GM21528 (cell line): ENCODE results near the gene EIF2AK3.
"Not testable (repeated sequence)": the region's sequence is repeated elsewhere in the genome, so short reads cannot be mapped to it uniquely, and the experiment has no call there.

ENCODE experiments used
- ATAC-seq: cut with Tn5 transposase; IDR thresholded peaks from one replicate; pipeline ENCODE4 v1.9.1; 2021; ENCODE audit warnings: mild to moderate bottlenecking, moderate library complexity; ENCODE audit not compliant: unreplicated experiment, low FRiP score

EIF2AK3 gene

DNA sequence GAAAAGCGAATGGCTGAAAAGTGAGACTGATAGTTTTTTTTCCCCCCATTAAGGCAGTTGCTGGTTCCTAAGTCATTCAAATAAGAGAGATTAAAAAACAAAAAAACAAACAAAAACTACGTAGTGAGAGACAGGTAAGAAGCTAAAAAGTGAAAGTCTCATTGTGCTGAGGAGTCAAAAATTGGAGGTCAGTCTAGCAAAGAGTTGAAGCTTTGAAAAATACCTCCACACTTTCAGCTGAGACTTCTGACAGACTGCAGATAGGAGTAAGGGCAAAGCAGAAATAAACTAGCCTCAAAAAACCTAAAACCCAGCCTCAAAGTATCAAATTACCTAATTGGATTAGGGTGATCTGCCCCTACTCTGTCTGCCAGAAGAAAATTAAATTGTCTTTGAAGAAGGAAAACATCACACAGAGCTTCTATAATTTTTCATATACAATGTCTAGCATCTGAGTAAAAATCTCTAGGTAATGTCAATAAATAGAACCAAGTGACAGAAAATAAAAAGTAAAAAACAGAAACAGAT, 10.9 kb upstream of the EIF2AK3 start:
- no peak for ATAC-seq

DNA sequence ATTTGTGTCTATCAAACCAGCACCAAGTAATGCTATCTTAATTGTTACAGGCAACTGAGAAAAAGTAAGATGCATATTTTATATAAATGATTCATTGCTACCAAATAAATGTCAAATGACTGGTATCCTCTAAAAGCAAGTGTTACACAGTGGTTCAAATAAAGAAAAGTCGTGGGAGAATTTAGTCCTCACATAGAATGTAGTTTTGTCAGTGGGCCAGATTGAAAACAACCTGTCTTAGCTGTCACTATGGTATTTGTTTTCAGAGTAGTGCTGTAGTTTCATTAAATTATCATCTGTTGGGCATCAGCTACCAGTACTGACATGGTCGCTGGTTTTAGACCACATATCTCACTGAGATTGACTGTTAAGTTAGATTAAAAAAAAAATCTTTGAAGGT, 10.2 kb upstream of the EIF2AK3 start:
- ATAC-seq: no peak

DNA sequence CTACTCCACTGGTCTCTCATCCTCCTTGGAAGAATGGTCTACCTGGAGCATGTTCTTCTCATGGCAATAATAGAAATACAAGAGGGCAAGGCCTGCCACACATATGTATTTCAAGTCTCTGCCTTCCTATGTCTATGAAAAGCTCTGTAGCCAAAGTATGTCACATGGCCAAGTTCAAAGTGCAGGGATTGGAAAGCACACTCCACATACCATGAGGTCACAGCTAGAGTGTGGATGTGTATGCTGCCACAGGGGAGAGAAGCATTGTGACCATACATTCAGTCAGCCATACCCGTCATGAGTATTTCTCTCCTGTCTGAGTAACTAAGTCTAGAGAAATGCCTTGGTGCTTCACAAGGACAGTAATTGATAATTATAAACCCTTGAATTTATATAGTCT, 8.8 kb upstream of the EIF2AK3 start:
- ATAC-seq: no peak

DNA sequence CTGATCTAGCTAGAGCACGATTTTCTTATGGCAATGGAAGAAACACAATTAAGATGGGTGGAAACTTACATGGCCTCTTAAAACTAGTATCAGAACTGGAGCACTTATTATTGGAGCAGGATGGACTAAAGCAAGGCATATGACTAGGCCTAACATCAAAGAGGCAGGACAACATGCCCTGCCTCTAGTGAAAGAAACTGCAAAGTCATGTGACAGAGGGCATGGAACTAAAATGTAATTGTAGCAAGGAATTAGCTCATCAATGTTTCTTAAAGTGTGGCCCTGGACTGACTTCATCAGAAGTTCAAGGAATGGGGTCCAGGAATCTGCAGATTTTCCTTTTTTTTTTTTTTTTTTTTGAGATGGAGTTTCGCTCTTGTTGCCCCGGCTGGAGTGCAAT, 5.3 kb upstream of the EIF2AK3 start:
- ATAC-seq: no peak

DNA sequence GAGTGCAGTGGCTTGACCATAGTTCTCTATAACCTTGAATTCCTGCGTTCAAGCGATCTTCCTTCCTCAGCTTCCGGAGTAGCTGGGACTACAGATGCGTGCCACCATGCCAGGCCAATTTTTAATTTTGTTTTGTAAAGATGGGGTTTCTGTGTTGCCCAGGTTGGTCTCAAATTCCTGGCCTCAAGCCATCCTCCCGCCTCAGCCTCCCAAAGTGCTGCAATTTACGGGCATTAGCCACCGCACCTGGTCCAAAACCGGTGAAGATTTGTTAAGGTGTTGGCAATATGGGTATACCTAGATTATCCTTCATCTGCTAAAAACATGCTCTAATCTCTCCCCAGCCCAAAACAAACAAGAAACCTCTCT, 1.3 kb upstream of the EIF2AK3 start:
- no peak for ATAC-seq

DNA sequence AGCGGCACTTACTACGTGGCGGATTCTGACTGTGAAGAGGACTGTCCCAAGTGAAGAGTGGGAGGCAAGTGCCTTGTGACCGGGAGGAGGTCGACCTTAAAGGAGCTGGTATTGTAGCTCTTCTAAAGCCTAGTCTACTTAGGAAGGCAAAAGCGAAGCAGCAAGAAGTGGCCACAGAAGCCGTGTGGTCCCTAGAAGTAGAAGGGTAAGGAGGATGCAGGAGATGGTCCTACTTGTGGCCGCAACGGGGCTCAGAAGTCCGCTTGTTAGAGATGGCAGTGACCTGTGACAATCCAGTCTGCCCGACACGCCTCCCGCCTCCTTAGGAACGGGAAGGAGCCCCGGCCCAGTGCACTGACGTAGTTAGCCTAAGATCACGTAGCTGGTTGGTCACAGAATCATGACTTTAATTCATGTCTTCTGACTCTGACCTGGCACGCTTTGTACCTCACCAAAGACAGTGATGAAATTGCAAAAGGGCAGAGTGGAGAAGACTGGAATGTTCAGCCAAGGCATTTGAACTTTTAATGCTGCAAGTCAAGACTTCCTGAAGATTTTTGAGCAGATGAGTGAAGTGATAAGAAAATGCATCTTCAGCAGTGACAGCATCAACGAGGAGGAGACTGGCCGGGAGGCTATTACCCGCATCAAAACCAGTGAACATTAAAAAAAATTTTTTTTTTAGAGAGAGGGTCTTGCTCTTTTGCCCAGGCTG, 749 bp upstream of the EIF2AK3 start:
- ATAC-seq: peak; percentile 53

DNA sequence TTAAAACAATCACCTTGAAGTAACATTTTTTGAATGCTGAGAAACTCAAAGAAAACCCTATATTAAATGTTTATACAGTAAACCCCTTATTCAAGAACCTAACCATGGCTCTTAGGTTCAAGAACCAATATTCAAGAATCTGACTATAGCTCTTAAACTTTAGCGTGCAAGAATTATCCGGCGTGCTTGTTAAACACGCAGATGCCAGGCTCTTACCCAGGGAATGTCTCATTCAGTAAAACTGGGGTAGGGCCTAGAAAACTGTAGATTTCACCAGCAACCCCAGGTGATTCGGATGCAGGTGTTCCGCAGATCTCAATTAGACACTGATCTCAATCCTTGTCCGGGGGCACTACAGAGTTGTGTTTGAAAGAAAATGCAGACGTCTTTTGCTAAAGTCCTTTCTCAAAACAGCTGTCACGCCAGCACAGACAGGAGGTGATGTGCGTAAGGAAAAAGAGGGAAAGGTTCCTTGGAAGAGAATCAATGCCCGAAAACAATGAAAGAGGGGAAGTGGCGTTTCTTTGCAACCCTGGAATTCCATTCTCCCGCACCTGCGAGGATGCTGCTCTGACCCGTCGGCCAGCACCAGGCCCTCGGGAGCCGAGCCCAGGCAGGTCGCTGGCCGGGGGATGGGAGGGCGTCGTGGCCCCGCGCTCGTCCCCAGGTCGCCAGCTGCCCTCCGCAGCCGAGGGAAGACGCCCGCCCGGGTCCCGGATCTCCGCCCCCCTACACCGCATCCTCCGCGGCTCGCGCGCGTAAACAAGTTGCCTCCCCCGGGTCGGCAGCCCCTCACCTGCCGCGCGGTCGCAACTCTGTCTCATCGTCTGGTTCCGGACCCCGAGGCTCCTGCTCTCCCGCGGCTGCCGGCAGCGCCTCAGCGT, 851 bp downstream of the EIF2AK3 start:
- peak; percentile 7 for ATAC-seq

DNA sequence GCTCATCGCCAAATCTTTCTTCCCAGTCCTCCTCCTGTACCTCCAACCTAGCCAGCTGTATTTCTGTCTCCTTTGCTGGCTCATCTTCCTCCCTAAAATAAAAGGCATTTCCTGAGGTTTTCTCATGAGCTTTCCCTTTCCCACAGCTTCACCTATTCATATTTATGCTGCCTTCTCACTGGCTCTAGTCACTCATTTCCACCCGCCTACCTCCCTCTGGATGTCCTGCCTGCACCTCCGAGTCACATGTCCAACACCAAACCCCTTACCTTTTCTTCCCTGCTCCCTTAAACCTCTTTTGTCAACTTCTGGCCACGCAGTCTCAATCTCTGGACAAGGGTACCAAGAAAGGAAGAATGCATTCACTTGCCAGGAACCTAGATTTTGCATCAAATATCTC, 2.8 kb downstream of the EIF2AK3 start:
- no peak for ATAC-seq

DNA sequence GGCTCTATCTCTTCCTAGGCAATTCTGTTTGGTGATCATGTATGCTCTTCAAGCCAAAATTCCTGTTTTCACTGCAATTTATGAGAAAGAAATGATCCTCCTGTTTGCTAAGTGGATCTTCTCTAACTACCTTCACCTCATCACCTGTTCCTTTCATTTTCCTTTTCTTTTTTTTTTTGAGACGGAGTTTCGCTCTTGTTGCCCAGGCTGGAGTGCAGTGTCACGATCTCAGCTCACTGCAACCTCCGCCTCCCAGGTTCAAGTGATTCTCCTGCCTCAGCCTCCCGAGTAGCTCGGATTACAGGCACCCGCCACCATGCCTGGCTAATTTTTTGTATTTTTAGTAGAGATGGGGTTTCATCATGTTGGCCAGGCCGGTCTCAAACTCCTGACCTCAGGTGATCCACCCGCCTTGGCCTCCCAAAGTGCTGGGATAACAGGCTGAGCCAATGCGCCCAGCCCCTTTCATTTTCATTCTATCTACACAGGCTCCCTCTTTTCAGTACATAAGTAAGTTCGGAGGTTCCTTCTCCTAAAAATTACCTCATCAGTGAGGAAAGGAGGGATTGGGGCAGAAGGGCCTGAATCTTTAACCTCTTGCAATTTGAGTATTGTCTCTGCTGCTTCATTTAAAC, 3.3 kb downstream of the EIF2AK3 start:
- ATAC-seq: not testable (repeated sequence)

DNA sequence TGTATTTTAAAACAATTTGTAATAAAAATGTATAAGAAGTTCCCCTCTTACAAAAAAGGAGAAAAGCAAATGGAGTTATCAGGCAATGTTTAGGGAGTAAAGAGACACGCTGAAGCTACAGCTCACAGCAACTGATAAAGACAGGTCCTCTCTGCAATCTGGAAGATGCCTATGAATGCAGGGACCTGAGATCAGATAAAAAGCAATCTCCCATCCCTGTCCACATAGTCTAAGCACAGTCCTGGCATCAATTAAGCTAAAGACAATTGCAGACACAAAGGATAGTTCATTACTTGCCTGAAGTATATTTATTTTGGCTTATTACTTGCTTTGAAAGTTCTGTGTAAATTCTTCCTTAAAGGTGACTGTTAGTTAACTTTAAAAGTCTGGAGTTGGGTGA, 5.0 kb downstream of the EIF2AK3 start:
- no peak for ATAC-seq

DNA sequence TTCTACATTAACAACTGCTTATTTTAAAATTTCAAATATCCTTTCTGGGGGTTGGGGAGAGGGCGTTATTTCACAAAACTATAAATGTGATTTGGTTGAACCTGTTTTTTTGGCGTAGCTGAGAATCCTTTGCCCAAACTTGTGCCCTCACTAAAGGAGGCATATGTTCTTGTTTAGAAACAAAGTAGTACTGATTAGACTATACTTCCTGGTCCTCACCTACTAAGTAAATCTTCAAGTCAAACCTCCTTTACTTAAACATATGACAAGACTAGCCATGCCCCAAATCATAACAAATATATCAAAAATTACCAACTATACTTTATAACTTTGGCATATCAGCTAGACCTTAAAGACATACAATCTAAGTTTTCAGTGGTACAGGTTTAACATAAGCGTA, 5.8 kb downstream of the EIF2AK3 start:
- ATAC-seq: no peak

DNA sequence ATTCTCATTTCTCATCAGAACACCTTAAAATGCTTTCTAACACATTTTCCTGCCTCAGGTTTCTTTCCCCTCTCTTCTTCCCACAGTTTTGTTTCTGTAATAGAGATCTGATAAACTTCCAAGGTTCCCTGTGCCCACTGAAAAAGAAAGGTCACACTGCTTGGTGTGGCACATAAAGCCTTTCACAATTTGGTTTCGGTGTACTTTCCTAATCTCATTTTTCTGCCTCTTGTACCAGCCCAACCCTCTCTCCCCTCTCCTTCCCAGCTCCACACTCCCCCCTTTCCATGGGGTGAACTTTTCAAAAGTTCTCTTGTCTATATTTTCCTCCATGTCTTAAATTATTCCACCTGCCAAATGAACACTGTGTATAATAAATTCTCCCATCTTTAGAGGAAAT, 7.2 kb downstream of the EIF2AK3 start:
- no peak for ATAC-seq

DNA sequence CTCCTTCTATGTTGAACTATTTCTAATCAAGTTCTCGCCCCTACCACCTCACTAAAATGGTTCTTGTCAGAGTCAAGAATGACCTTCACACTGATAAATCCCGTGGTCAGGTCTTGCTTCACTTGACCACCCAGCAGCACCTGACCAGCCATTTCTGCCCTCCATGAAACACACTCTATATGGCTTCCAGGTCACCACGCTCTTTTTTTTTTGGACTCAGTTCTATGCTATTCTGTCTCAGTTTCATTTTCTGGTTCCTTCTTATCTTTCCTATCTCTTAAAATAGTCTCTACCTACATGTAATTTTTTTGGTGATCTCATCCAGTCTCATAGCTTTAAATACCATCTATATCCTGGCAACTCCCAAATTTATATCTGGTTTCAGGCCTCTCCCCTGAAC, 11.4 kb downstream of the EIF2AK3 start:
- peak; percentile 56 for ATAC-seq

DNA sequence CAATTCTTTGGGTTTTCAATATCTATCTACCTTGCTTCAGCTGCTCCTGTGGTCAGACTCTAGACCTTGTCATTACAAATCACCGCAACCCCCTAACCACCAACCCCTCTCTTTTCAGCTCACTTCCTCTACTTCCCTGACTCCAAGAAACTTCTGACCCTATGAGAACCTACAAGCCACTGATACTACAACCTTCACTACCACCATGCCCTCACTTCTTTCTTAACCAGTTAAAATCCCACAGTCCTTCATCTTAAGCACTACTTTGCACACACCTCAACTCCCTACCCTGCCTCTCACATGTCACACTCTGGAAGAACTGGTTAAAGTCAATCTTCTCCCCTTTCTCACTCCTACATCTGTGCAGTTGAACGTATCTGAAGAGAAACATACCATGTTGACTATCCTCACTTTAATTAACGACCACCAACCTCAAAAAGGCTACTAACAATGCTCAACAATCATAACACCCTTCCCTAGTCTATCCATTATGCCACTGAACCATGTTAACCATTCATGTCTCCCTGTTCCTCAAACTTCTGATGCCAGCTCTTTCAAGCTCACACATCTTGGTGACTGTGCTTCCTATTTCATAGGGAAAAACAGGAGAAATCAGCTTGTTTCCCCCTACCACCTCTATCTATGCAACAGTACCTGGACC, 12.6 kb downstream of the EIF2AK3 start:
- peak; percentile 75 for ATAC-seq

DNA sequence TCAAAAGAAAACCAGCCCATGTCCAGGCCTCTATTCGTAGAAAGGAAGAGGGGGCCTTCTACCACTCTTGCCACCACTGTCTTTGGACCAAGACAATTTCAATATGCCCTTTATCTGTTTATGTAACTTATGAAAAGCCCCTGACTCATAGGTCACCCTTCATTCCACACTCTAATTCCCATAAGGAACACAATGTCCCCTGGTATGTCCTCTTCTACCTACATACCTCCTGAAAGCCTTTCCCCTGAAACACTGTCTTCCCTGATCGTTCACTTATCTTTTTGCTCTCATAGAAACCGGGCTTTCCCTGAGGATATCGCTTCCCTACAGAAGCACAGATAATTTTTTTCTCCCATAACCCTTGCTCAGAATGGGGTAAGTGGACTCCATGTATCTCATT, 13.3 kb downstream of the EIF2AK3 start:
- ATAC-seq: no peak

DNA sequence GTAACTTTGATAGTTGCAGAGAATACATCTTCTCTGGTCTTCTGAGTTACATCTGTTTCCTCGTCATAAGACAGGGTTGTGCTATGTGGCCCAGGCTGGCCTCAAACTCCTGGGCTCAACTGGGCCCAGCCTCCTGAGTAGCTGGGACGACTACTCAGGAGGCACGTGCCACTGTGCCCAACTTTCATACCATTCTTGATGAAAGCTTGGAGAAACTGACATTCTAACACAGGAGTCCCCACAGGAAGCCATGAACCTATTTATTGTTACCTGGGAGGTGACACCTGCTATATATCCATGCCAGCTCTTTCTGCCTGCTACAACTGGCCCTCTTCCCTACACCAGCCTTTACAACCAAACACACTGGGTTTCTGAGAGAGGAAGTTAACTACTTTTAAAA, 19.1 kb downstream of the EIF2AK3 start:
- no peak for ATAC-seq

DNA sequence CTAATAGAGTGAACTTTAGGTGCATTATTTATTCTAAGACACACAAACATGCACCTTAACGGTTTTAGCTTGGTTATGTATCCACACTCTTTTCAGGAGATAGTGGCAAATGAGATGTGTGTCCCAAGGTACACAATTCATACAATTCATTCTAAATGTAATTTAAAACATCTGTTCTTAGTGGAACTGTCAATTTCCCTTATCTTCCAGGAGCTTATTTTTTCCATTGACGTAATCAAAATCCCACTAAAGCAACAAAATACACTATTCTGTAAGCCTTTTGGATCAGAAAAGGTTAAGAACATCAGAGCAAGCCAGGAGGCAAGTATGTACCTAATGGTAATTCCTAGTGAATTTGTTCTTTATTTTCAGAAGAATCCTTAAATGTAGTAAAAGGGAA, 19.8 kb downstream of the EIF2AK3 start:
- ATAC-seq: no peak

DNA sequence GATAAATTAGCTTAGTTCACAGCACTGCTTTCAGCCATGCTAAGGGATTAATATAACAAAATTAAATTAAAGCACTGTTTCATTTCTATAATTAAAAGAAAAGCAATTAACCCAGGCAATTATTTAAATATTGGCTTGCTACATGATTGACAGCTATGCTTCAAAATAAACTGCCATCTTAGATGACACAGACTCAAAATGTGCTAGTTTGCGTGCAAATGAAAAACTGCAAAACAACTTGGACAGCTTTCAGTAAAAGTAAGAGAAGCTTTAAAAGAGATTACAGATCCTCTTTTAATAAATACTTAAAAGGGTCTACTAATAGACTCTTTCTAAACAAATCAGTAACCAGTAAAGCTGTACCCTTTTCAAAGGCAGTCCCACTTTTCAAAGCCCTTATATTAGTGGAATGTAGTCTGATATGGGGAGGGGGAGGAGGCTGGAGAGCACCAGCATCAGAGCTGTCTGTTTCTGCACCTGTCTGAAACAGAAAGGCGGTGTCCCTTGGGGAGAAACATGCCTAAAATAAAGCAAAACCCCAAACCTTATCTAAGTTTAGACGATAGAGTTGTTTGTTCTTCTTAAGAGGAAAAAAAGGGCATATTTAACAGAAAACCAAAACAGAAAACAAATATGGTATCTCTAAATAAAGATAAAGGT, 20.8 kb downstream of the EIF2AK3 start:
- peak; percentile 82 for ATAC-seq

DNA sequence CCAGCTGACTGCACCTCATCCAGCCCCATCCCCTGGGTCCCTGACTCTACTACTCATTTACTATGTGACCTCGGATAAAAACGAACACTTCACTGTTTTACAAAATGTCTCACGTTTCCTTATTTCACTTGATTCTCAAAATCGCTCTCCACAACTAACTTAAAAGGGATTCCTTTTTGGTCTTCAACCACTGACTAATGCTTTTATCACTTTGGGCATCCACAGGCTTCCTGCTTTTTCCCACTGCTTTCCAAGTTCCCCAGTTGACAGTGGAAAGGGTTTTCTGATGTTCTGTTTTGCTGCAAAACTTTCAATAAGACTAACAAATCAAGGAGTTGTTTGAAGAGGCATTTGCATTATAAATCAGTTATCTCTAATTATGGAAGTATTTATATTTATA, 24.1 kb downstream of the EIF2AK3 start:
- no peak for ATAC-seq

DNA sequence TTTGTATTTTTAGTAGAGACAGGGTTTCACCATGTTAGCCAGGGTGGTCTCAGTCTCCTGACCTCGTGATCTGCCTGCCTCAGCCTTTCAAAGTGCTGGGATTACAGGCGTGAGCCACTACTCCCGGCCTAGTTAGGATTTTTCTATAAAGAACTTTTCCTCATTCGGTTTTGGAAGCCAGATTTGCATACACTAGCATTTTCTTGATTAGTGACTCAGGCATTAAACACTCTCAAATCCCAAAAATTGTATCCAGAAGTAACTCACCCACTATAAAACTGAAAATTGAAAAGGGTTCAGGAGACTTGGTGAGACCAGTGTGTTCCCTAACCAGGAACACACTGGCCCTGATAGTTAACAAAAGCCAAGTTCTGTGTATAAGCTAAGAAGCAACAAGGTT, 25.2 kb downstream of the EIF2AK3 start:
- no peak for ATAC-seq
